IPS-18c (cell line): Measurements from ENCODE around the gene CRLF1.

ENCODE experiments used
- H3K4me3 ChIP-seq: 2 replicates; pipeline ENCODE4 v1.7.0; 2013; ENCODE audit warnings: low read depth, mild to moderate bottlenecking, low read length, moderate library complexity; ENCODE audit not compliant: insufficient read depth
- H3K9me3 ChIP-seq: one replicate; pipeline ENCODE4 v1.6.1; 2013; ENCODE audit warnings: mild to moderate bottlenecking, low read length, moderate library complexity; ENCODE audit not compliant: control insufficient read depth, insufficient read depth

Gene CRLF1

DNA sequence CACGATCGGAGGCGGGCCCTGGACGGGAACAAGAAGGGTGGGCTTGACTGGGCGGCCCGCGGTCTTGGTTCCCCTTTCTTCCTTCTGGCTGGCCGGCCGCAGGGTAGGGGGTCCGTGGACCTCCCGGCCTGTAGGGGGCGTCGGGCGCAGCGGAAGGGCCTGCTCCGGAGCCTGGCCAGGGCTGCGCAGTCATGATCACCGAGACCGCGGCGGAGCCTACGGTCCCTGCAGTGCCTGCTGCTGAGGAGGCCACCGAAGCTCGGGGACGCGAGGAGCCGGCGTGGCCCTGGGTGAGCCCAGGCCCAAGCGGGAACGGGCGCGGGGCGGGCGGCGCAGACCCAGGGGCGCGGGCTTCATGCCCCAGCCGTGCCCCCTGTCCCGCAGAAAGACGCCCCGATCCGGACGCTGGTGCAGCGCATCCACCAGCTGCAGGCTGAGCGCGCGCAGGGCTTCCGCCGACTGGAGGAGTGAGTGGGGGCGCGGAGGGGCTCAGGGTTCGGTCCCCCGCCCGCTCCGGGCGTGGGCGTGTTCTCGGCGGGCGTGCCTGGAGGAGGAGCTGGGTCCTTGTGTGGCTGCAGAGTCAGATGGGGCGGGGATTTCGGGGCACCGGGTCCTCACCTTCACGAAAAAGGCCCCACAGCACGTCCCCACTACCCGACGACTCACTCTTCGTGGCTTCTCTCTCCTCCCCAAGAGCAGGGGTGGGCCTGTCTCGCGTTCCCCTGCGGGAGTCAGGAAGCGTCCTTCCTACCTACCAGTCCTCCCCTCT, 17.8 kb downstream of the CRLF1 start, which contains the start of gene REX1BD:
Gene REX1BD (plus strand): TSS at position 188 of the 769 bp plus-strand sequence. CDS start 4 bp downstream, at position 192.
- Histone ChIP-seq H3K4me3 (peak within 1 kb of the TSS; percentile 99), H3K9me3 (no peaks in the 10 kb centered on the region)

DNA sequence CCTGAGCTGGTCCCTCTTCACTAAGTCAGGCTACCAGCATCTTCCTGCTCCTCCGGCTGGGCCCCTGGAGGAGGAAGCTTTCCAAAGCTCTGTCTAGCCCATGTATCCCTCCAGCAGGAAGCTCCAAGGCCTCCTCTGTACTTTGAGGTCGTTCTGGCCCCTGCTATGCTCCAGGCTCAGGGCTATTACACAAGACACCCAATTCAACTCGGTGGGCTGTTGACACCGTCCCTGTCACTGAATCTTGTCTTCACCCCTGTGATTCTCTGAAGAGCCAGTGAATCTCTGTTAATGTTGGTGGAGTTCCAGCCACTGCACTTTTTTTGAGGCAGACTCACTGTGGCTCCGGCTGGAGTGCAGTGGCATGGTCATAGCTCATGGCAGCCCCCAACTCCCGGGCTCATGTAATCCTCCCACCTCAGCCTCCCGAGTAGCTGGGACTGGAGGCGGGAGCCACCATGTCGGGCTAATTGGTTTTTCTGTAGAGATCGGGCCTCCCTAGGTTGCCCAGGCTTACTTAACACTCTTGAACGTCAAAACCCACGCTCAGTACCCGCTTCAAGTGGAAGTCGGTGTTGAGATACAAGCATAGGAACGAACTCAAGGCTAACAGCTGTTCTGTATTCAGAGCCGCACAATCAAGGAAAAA, 18.5 kb downstream of the CRLF1 start:
- Histone ChIP-seq H3K4me3 (peak overlapping the region; percentile 99), H3K9me3 (no peaks in the 10 kb centered on the region)

DNA sequence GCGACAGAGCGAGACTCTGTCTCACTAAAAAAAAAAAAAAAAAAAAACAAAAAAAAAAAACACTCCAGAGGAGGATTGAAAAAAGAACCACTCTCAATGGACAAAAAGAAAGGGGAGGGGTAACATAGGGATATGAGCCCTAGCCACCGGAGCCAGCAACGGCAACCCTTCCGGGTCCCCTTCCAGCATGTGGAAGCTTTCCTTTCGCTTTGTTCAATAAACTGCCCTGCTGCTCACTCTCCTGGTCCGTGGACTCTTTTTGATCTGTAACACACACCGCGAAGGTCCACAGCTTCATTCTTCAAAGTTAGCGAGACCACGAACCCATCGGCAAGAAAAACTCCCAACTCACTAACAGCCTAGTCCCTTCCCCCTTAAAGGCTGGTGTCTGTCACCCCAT, 19.0 kb downstream of the CRLF1 start:
- Histone ChIP-seq H3K4me3 (no peak overlapping the region), H3K9me3 (no peaks in the 10 kb centered on the region)

DNA sequence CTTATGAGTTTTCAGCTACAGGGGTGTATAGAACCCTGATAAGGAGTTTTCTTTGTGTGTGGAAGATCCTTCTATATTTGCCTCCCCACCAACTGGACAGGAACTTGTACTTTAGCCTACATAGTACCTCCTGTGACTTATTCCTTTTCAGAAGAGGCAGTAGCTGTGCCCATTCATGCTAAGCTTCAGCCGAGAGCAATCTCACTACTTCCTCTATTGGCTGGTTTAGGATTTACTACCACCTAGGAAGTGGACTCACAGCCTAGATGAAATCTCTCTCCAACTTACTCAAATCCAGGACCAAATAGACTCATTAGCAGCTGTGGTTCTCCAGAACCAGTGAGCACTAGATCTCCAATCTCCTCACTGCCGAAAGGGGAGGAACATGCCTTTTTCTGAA, 20.3 kb downstream of the CRLF1 start:
- Histone ChIP-seq H3K4me3 (no peak overlapping the region), H3K9me3 (no peaks in the 10 kb centered on the region)

DNA sequence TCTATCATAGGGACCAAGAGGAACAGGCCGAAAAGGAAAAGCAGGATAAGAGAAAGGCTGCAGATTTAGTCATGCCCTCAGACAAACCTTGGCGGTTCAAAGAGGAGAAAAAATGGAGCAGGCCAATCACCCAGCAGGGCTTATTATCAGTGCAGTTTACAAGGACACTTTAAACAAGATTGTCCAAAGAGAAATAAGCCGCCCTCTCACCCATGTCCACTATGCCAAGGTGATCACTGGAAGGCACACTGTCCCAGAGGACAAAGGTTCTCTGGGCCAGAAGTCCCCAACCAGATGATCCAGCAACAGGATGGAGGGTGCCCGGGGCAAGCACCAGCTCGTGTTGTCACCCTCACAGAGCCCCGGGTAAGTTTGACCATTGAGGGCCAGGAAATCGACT, 26.3 kb downstream of the CRLF1 start:
- H3K4me3 ChIP-seq: no peak overlapping the region
- no peaks in the 10 kb centered on the region for H3K9me3 ChIP-seq

DNA sequence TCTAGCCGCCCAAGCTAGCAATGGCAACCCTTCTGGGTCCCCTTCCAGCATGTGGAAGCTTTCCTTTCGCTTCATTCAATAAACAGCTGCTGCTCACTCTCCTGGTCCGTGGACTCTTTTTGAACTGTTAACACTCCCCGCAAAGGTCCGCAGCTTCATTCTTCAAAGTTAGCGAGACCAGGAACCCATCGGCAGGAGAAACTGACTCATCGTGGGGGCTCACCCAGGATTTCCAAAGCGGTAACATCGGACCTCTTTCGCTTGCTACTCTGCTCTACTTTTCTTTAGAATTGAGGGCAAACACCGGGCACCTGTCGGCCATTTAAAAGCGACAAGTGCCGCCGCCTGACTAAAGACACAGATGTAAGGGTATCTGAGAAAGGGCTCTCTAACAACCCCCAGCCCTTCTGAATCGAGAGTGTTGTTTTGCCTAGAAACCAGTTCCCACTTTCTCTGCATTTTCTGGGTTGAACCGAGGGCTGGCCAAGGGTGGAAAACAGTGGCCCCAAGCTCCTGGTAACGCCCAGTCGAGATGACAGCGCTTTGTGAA, 29.2 kb downstream of the CRLF1 start:
- peaks cover 4% of the 10 kb centered on the region for H3K9me3 ChIP-seq
- H3K4me3 ChIP-seq: no peak overlapping the region

DNA sequence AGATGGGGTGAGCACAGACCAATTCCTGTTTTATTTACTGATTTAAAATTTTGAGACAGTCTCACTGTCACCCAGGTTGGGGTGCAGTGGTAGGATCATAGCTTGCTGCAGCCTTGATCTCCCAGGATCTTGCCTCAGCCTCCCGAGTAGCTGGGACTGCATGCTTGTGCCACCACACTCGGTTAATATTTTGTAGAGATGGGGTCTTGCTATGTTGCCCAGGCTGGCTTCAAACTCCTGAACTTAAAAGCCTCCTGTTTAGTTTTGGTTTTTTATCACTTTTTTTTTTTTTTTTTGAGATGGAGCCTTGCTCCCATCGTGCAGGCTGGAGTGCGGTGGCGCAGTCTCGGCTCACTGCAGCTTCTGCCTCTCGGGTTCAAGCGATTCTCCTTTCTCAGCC, 30.2 kb downstream of the CRLF1 start:
- no peak overlapping the region for H3K4me3 ChIP-seq
- H3K9me3 ChIP-seq: peaks cover 4% of the 10 kb centered on the region

DNA sequence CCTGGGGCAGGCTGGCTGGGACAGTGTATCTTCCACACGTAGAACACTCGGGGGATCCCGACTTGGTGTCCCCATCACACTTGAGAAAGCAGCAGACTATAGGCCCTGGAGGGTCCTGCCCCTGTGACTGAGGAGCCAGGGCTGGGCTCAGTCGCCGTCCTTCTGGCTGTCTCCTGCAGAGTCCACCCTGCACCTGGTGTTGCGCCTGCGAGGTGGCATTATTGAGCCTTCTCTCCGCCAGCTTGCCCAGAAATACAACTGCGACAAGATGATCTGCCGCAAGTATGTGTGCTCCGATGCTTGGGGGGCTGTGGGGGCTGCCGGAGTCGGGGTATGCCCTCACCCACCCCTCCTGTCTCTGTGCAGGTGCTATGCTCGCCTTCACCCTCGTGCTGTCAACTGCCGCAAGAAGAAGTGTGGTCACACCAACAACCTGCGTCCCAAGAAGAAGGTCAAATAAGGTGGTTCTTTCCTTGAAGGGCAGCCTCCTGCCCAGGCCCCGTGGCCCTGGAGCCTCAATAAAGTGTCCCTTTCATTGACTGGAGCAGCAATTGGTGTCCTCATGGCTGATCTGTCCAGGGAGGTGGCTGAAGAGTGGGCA, 31.8 kb downstream of the CRLF1 start:
- H3K4me3 ChIP-seq: no peak overlapping the region
- peaks cover 4% of the 10 kb centered on the region for H3K9me3 ChIP-seq

DNA sequence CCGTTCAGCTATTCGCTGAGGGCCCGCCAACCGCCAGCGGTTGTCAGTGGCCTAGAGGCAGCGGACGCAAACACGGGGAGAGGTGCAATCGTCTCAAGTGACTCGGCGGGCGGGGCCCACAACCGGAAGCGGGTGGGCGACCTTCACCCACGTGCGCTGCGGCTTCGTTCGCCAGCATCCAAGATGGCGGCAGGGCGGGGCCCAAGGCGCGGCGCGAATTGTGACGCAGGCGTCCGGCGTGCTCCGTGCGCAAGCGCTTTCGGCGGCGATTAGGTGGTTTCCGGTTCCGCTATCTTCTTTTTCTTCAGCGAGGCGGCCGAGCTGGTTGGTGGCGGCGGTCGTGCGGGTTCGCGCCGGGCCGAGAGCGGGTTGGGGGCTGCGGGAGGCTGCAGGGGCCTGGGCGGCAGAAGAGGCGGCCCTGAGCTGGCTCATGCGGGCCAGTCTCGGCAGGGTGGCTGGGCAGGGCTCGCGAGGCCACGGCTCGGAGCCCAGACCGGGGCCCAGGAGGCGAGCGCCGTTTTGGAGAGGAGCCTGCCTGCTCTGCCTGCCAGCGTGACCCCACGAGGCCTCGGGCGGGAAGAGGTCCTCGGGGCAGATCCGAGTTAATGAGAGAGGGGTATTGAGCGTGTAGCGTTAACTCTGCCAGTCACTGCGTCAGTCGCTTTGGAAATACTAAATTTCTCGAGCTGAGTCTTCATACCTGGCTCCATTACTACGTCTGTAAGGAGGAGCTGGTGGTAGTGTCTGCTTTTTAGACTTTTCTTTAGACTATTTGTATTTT, 34.8 kb downstream of the CRLF1 start, which contains the start of gene UBA52:
Gene UBA52 (plus strand): TSS at position 294 of the 781 bp plus-strand sequence. CDS start 1,444 bp downstream, outside the sequence.
- Histone ChIP-seq H3K4me3 (peak within 1 kb of the TSS; percentile 98), H3K9me3 (peaks cover 4% of the 10 kb centered on the region)

DNA sequence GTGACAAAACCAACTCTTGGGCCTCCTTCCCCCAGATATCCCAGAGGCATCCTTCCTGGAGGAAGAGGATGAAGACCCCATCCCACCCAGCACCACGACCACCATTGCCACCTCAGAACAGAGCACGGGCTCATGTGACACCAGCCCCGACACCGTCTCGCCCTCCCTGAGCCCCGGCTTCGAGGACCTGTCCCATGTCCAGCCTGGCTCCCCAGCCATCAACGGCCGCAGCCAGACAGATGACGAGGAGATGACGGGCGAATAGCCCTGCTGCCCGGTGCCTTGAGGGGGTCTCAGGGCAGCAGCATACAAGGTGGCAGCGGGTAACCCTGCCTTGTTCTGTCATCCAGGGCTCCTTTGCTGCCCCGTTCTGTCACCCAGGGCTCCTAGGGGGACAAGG, 38.2 kb downstream of the CRLF1 start:
- peaks cover under 1% of the 10 kb centered on the region for H3K9me3 ChIP-seq
- H3K4me3 ChIP-seq: no peak overlapping the region

DNA sequence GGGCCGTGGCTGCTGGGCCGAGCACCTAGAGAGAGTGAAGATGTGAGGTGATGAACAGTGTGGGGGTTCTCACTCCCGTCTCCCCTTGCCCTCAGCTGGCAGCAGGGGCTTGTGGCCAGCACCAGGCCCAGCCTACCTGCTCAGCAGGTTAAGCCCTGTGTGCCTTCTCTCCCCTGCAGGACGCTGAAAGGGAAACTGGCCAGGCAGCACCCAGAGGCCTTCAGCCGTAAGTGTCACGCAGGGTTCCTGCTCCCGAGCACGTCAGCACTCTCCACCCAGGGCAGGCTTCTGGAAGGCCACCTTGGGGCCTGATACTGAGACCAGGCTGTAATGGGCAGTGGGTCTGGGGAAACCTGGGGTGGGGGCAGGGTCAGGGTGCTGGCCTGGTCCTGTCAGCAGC, 39.6 kb downstream of the CRLF1 start:
- H3K9me3 ChIP-seq: no peaks in the 10 kb centered on the region
- H3K4me3 ChIP-seq: no peak overlapping the region

DNA sequence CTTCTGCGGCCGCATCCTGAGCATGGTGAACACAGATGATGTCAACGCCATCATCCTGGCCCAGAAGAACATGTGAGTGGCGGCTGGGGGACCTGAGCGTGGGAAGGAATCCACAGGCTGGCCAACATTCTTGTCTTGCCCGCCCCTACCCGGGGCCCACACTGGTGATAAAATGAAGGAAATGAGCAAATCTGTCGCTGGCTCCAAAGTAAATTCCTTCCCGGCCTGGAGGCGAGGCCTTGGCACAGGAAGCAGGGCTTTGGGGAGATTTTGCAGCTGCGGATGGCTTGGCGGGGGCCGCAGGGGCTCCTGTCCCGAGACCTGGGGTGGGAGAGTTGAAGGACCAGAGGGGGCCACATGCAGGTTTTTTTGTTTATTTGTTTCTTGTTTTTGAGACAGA, 44.5 kb downstream of the CRLF1 start:
- Histone ChIP-seq H3K9me3 (no peaks in the 10 kb centered on the region), H3K4me3 (no peak overlapping the region)

DNA sequence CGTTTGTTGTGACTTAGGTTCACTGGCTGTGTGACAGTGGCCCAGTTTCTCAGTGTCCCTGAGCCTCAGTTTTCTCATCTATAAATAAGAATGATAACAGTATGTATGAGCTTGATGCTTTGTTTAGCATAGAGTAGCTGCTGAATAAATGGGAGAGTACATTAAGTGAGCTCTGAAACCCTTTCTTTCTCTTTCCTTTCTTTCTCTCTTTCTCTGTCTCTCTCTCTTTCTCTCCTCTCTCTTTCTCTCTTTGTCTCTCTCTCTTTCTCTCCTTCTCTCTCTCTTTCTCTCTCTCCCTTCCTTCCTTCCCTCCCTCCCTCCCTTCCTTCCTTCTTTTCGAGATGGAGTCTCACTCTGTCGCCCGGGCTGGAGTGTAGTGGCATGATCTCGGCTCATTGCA, 46.9 kb downstream of the CRLF1 start:
- Histone ChIP-seq H3K9me3 (no peaks in the 10 kb centered on the region), H3K4me3 (no peak overlapping the region)

DNA sequence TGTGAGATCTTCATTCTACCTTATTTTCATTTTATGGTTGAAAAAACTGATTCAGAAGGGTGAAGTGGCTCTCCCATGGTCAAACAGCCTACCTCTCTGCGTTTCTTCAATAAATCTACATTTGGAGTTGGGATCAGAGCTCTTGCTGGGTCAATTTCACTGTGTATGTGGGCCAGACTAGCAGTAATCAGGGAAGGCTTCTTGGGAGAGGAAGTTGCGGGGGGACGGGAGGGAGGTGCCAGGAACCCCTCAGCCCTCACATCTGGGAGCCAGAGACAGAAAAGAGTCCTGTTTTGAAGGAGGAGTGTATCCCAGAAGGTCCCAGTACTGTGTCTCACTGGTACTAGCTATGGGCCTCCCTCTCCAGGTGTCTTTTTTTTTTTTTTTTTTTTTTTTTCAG, 48.0 kb downstream of the CRLF1 start:
- peak overlapping the region; percentile 83; the same call in 1 of the 2 replicates for H3K4me3 ChIP-seq

DNA sequence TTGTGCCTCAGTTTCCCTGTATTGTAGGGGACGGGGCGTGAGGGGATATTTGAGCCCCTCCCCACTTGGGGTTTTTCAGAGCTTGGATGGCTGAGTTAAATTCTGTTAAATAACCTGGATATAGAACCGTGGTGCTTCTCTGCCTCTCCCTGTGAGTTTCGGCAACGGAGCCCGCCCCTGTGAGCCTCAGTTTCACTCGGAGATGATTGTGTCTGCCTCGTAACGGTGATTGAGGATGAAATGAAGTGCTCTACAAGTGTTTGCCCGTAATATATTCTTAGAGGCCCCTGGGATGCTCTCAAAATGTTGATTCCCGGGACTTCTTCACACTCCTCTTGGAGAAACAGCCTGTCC, 48.4 kb downstream of the CRLF1 start:
- Histone ChIP-seq H3K4me3 (peak overlapping the region; percentile 83), H3K9me3 (no peaks in the 10 kb centered on the region)

More for the DNA sequence above, 48.0 kb downstream of the CRLF1 start:
- no peaks in the 10 kb centered on the region for H3K9me3 ChIP-seq

DNA sequence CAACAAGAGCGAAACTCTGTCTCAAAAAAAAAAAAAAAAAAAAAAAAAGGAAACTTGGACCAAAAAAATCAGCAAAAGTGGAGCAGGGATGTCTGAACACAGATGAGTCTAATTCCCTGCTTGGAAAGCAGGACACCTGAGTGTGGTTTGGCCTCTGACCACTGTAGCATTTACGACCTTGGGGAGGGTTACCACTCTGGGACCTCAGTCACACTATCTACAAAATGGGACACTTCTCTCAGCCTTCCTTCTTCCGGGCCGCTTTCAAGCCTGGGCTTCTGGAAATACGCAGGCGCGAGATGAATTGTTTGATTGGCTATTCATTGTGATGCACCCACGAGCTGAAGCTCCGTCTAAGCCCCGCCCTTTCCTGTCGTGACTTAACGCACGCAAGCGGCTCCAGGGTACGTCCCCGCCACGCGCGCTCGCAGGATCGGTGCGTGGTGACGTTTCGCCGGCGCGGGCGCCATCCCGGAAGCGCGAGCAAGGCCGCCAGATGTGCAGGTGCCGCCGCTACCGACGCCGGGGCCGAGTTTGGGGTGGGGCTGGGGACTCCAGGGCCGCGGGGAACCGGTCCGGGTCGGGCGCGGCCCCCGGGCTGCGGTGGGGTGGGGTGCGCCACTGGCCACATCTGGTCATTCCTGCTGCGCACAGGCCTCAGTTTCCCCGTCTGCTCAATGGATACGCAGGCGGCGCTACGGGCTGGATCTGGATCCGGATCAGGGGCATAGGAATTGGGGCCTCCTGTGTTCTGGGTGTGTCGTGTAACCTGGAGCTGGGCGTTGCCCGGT, 49.0 kb downstream of the CRLF1 start, which contains the start of gene KXD1:
Gene KXD1 (plus strand): TSS at position 460 of the 791 bp plus-strand sequence. CDS start 4,187 bp downstream, outside the sequence.
- H3K4me3 ChIP-seq: peak within 1 kb of the TSS; percentile 83
- no peaks in the 10 kb centered on the region for H3K9me3 ChIP-seq
